Measurements from ENCODE around the gene SPACA7. TPM values are rescaled to one million over a fixed set of nuclear protein-coding genes. Genes with fewer than 3 reads are reported as not detected.

The SPACA7 gene
- total RNA-seq, 1 donor from 2014 or later, result not detected

DNA sequence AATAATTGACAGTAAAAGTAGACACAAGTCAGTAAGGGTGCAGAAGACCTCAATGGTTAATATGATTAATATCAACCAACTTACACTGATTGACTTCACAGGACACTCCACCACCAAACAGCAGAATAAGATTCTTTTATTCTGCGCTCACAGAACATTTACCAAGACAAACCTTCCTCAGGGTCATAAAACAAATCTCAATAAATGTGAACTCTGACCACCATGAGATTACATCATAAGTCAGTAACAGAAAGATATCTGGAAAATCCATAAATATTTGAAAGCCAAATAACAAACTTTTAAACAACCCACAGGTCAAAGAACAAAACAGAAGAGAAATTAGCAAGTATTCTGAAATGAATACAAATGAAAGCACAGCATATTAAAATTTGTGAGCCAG is 99.7 kb downstream of the SPACA7 start:
- no peak for DNase-seq
- intact Hi-C loops (cut with DNase I), result no loop called here
- no peak for ATAC-seq (ENCODE audit: poor library complexity)

DNA sequence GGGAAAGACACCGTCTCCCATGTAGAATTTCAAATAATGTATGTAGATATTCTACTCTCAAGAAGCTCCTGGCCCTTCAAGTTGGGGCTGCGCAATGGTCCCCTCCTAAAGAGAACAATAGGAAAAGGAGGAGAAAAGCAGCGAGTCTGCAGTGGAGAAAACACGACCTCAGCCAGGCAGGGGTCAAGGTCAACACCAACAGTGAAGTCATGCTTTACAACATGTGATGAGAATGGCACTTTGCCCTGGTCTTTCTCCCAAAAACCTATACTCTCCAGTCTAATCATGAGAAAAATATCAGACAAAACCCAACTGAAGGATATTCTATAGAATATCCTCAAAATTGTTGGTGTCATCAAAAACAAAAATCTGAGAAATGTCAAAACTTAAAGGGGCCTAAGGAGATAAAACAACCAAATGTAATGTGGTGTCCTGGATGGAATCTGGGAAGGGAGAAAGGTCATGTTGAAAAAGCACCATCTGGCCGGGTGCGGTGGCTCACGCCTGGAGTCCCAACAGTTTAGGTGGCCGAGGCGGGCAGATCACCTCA is 101.0 kb downstream of the SPACA7 start:
- no peak for ATAC-seq (ENCODE audit: poor library complexity)
- no peak for DNase-seq

DNA sequence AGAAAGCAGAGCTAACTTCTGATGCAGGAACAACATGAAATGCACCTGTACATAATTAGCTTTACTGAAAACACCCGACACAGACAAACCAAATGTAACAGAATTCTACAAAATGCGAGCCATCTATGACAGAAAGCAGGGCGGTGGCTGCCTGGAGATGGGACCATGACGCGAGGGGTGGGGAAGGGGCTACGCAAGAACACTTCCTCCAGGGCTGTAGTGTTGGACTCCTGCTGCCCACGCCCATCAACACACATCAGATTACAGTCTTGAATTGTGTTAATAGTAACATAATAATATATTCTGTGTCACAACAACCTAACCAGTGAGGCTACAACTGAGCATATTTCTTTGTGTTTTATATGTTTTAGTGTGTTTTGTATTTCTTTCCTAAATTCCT is 103.2 kb downstream of the SPACA7 start:
- DNase-seq (no peak), ATAC-seq (ENCODE audit: poor library complexity) (no peak)
- intact Hi-C loops (cut with DNase I), result no loop called here

More for the DNA sequence above, 101.0 kb downstream of the SPACA7 start:
- intact Hi-C loops (cut with DNase I), result no loop called here

GRCh38 chr13:112481458-112481857 is 105.3 kb downstream of the SPACA7 start:
- DNase-seq (no peak), ATAC-seq (ENCODE audit: poor library complexity) (no peak)
- intact Hi-C loops (cut with DNase I), result no loop called here

DNA sequence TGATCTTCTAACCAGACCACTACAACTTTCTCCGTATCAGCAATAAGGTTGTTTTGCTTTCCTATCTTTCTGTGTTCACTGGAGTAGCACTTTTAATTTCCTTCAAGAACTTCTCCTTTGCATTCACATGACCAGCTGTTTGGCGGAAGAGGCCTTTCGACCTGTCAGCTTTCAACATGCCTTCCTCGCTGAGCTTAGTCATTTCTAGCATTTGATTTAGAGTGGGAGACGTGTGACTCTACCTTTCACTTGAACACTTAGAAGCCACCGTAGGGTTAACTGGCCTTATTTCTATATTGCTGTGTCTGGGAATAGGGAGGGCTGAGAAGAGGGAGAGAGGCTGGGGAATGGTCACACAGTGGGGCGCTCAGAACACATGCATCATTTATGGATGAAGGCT is 107.1 kb downstream of the SPACA7 start:
- ATAC-seq (ENCODE audit: poor library complexity) (no peak), DNase-seq (no peak)
- intact Hi-C loops (cut with DNase I), result no loop called here

Other genes with a start within 250 kb of the SPACA7 start
- 14.1 TPM for gene TUBGCP3, start 211.8 kb downstream of the SPACA7 start, total RNA-seq

Measured in Right ventricle myocardium superior (tissue), 1 donor.